ENCODE results near the gene HOXA3. TPM values are rescaled to one million over a fixed set of nuclear protein-coding genes. Genes with fewer than 3 reads are reported as not detected.

HOXA3 gene
- total and polyA plus RNA-seq, 9 of the 15 experiments (the other 6 are each of a cell fraction or from before 2014, with no cell fraction given) = 0.04 to 0.13 TPM; not detected in 7

DNA sequence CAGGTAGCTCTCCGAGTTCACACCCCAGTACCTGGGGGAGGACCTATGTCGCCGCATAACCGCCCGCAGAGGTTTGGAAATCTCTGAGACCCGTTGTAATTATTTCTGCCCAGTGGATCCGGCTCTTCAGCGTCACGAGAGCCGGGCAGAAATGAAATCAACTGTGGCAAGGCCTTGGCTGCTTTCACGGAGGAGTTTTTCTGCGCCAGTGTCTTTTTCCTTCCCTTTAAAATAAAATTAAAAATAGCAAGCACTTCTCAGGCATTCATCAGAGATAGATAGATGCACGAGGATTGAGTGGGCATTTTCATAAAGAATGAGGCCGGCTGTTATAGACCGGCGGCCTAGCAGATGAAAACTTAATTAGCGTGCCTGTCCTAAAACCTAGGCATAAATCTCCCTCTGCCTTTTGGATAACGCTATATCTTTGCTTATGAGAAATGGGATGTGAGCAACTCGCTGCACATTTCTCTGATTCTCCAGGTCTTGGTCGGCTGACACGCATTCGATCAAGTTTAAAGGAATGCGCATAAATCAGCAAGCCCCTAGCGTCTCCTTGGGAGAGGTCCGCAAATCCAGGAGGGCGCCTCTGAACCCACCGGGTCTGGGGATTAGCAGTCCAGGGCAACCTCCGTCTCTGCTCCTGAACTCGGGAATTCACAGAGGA is 41.1 kb upstream of the HOXA3 start (continued):
- TF ChIP-seq FOXA3 (CRISPR knock-in tag; conservative IDR thresholded peaks at IDR 0.05 in 1 of 2, IDR thresholded peaks at IDR 0.05 in 1 of 2) = no peak
- TF ChIP-seq, protein P1, sequence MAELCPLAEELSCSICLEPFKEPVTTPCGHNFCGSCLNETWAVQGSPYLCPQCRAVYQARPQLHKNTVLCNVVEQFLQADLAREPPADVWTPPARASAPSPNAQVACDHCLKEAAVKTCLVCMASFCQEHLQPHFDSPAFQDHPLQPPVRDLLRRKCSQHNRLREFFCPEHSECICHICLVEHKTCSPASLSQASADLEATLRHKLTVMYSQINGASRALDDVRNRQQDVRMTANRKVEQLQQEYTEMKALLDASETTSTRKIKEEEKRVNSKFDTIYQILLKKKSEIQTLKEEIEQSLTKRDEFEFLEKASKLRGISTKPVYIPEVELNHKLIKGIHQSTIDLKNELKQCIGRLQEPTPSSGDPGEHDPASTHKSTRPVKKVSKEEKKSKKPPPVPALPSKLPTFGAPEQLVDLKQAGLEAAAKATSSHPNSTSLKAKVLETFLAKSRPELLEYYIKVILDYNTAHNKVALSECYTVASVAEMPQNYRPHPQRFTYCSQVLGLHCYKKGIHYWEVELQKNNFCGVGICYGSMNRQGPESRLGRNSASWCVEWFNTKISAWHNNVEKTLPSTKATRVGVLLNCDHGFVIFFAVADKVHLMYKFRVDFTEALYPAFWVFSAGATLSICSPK (IDR thresholded peaks at IDR 0.05; ENCODE audit: borderline replicate concordance) = no peak
- TF ChIP-seq, protein P2, sequence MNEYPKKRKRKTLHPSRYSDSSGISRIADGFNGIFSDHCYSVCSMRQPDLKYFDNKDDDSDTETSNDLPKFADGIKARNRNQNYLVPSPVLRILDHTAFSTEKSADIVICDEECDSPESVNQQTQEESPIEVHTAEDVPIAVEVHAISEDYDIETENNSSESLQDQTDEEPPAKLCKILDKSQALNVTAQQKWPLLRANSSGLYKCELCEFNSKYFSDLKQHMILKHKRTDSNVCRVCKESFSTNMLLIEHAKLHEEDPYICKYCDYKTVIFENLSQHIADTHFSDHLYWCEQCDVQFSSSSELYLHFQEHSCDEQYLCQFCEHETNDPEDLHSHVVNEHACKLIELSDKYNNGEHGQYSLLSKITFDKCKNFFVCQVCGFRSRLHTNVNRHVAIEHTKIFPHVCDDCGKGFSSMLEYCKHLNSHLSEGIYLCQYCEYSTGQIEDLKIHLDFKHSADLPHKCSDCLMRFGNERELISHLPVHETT (CRISPR knock-in tag; conservative IDR thresholded peaks at IDR 0.05 in 1 of 2, IDR thresholded peaks at IDR 0.05 in 1 of 2) = no peak
- no peak for TF ChIP-seq ZNF785 (CRISPR knock-in tag; IDR thresholded peaks at IDR 0.05)
- TF ChIP-seq ARNT (IDR thresholded peaks at IDR 0.05) = no peak
- TF ChIP-seq NEUROD1 (IDR thresholded peaks at IDR 0.05; ENCODE audit: borderline replicate concordance, low read depth, low read length, partially characterized antibody) = no peak
- TF ChIP-seq, protein P3, sequence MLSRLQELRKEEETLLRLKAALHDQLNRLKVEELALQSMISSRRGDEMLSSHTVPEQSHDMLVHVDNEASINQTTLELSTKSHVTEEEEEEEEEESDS (CRISPR knock-in tag; IDR thresholded peaks at IDR 0.05) = no peak
- TF ChIP-seq PCBP1 (IDR thresholded peaks at IDR 0.05; ENCODE audit: low read depth, low read length, poor library complexity, severe bottlenecking) = no peak

Measured in K562 (cell line).